ENCODE data around the gene GDPGP1. TPM values are rescaled to one million over a fixed set of nuclear protein-coding genes. Genes with fewer than 3 reads are reported as not detected.

Gene GDPGP1
- polyA plus RNA-seq, 2 of the 4 experiments (the other 2 are of a cell fraction), result 4.4 to 5.7 TPM

GRCh38 chr15:90200534-90201129 is 33.4 kb upstream of the GDPGP1 start:
- Histone ChIP-seq H3K4me1 (peaks cover 38% of the 10 kb centered on the region), H3K27ac (peak overlapping the region; percentile 90 to 98), H3K4me2 (peak overlapping the region; percentile 85), H3K4me3 (peak overlapping the region; percentile 80), H3K9me3 (no peaks in the 10 kb centered on the region)
- DNase-seq (ENCODE audit: low read depth in 1 of 2, low spot score in 1 of 2), result no peak
- WGBS (ENCODE audit: missing lambda C conversion rate), result 26% methylated on average over 20 of the region's 24 CpGs
- POLR2A ChIA-PET, result interaction anchor here (0.5 to 2.9 kb wide), 11 partner anchors 9 to 85 kb away, joined by 3 to 22 read pairs (median 4); partner anchors contain the start of genes CIB1 and GDPGP1
- peak; percentile 12 to 31 for ATAC-seq
- FAIRE-seq, result no peak
- CTCF ChIA-PET, result interaction anchor here (1.0 to 36.4 kb wide), 9 partner anchors 9 to 551 kb away, joined by 3 to 732 read pairs (median 5); partner anchors contain the start of genes CIB1 and GDPGP1
- no peak for TF ChIP-seq ESRRA (IDR thresholded peaks at IDR 0.05; ENCODE audit: borderline replicate concordance, low read length)
- TF ChIP-seq USF2 (IDR thresholded peaks at IDR 0.05), result peak; percentile 16; the same call in 1 of the 2 replicates
- TF ChIP-seq KDM5A (IDR thresholded peaks at IDR 0.05), result no peak
- no peak for TF ChIP-seq PBX3 (IDR thresholded peaks at IDR 0.05)
- no peak for TF ChIP-seq ELK1 (IDR thresholded peaks at IDR 0.05; ENCODE audit: low read depth, low read length)
- TF ChIP-seq MAX (IDR thresholded peaks at IDR 0.05), result peak; percentile 41; the same call in 1 of the 2 replicates
- TF ChIP-seq JUN (IDR thresholded peaks at IDR 0.05), result 0 out of 5 replicates have a peak, but pooled peaks of 1 of the 2 experiments have one; percentile 61

DNA sequence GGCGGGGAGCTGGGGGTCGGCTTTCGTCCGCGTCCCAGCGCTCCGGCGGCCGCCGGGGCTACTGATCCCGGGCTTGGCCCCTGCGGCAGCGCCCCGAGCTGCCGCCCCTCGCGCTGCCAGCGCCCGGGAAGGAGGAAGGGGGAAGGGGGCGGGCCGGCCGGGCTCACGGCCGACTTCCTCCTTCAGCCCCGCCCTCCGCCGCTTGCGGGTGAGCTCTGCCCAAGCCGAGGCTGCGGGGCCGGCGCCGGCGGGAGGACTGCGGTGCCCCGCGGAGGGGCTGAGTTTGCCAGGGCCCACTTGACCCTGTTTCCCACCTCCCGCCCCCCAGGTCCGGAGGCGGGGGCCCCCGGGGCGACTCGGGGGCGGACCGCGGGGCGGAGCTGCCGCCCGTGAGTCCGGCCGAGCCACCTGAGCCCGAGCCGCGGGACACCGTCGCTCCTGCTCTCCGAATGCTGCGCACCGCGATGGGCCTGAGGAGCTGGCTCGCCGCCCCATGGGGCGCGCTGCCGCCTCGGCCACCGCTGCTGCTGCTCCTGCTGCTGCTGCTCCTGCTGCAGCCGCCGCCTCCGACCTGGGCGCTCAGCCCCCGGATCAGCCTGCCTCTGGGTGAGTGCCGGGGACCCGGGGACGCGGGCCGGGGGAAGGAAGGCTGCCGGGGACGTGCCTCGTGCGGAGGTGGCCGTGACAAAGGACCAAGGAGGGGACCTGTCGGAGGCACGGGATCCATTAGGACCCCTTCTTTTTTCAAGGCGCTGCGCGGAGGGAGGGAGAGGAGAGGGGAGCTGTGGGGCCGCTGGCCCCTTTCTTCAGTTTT is 32.7 kb upstream of the GDPGP1 start, which contains the start of gene SEMA4B:
TSS of gene SEMA4B (plus strand) at position 201 of the 814 bp plus-strand sequence. CDS start at position 450, 249 bp downstream.
- 0% methylated on average over 36 of the region's 88 CpGs for whole genome bisulfite sequencing (ENCODE audit: missing lambda C conversion rate)
- DNase-seq (ENCODE audit: low read depth in 1 of 2, low spot score in 1 of 2) (peak; percentile 61 to 92), ATAC-seq (peak; percentile 88), FAIRE-seq (no peak)
- peak within 1 kb of the TSS; percentile 80 for H3K4me3 ChIP-seq
- ChIA-PET CTCF (interaction anchor here (1.0 to 36.4 kb wide), 9 partner anchors 10 to 552 kb away, joined by 3 to 732 read pairs (median 3); partner anchors contain the start of genes CIB1 and GDPGP1), POLR2A (interaction anchor here (0.7 to 2.9 kb wide), 10 partner anchors 10 to 65 kb away, joined by 3 to 22 read pairs (median 6); partner anchors contain the start of genes CIB1, GDPGP1 and NGRN)
- no peaks in the 10 kb centered on the region for H3K9me3 ChIP-seq
- H3K4me1 ChIP-seq, result peaks cover 38% of the 10 kb centered on the region
- peak within 1 kb of the TSS; percentile 90 to 98 for H3K27ac ChIP-seq
- peak within 1 kb of the TSS; percentile 85 for H3K4me2 ChIP-seq
- TF ChIP-seq EHMT2 (IDR thresholded peaks at IDR 0.05; ENCODE audit: low read depth) (no peak), JUN (IDR thresholded peaks at IDR 0.05) (peak; percentile 48 to 87; a peak in 4 of 5 replicates), MYC (IDR thresholded peaks at IDR 0.05; ENCODE audit: borderline replicate concordance, low read length) (no peak), FOSB (CRISPR knock-in tag; IDR thresholded peaks at IDR 0.05) (no peak), HOXB13 (CRISPR knock-in tag; IDR thresholded peaks at IDR 0.05; ENCODE audit: low read depth) (no peak), GATA3 (IDR thresholded peaks at IDR 0.05; ENCODE audit: borderline replicate concordance) (no peak), BHLHE40 (IDR thresholded peaks at IDR 0.05; ENCODE audit: low read depth, low read length) (no peak), TP53 (CRISPR knock-in tag; IDR thresholded peaks at IDR 0.05) (no peak), POLR2A (IDR thresholded peaks at IDR 0.05; ENCODE audit: low read length) (peak; percentile 73), BCL3 (IDR thresholded peaks at IDR 0.05) (peak; percentile 45; the same call in 1 of the 3 replicates), ESRRA (IDR thresholded peaks at IDR 0.05; ENCODE audit: borderline replicate concordance, low read length) (no peak), CEBPB (IDR thresholded peaks at IDR 0.05) (no peak), HDAC2 (IDR thresholded peaks at IDR 0.05) (no peak), KDM1A (IDR thresholded peaks at IDR 0.05; ENCODE audit: low read depth) (no peak), CHD2 (IDR thresholded peaks at IDR 0.05; ENCODE audit: low read length, partially characterized antibody) (no peak), ZNF302 (CRISPR knock-in tag; IDR thresholded peaks at IDR 0.05) (no peak), SMC3 (IDR thresholded peaks at IDR 0.05) (peak; percentile 2; the same call in 2 of the 3 replicates), MAZ (IDR thresholded peaks at IDR 0.05; ENCODE audit: borderline replicate concordance, low read depth, low read length) (no peak), ZSCAN20 (CRISPR knock-in tag; IDR thresholded peaks at IDR 0.05) (no peak), ELK1 (IDR thresholded peaks at IDR 0.05; ENCODE audit: low read depth, low read length) (no peak), POLR2AphosphoS2 (conservative IDR thresholded peaks at IDR 0.05; ENCODE audit: low read length) (no peak), ZC3H11A (IDR thresholded peaks at IDR 0.05) (no peak), RAD21 (conservative IDR thresholded peaks at IDR 0.05 in 1 of 2, IDR thresholded peaks at IDR 0.05 in 1 of 2) (no peak; a peak in 2 of 5 replicates), RARB (CRISPR knock-in tag; IDR thresholded peaks at IDR 0.05) (no peak)
- TF ChIP-seq, protein P1, sequence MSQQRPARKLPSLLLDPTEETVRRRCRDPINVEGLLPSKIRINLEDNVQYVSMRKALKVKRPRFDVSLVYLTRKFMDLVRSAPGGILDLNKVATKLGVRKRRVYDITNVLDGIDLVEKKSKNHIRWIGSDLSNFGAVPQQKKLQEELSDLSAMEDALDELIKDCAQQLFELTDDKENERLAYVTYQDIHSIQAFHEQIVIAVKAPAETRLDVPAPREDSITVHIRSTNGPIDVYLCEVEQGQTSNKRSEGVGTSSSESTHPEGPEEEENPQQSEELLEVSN (IDR thresholded peaks at IDR 0.05; ENCODE audit: borderline replicate concordance, low read depth), result 0 out of 2 replicates have a peak, but pooled peaks have one; percentile 14
